NB4 (cell line): ENCODE data around the gene ZMYND8.

Source experiments
- MYC ChIP-seq: IDR thresholded peaks from 2 replicates; pipeline ENCODE4 v1.6.1; 2011; ENCODE audit warnings: low read depth, low read length
- POLR2A ChIP-seq: IDR thresholded peaks from 2 replicates; pipeline ENCODE4 v1.6.1; 2011; ENCODE audit warnings: mild to moderate bottlenecking; ENCODE audit not compliant: insufficient read length; ENCODE audit errors: extremely low read depth
- TF ChIP-seq, protein P1 (sequence below): IDR thresholded peaks from one replicate; pipeline ENCODE4 v1.5.1; 2012; ENCODE audit warnings: low read depth, low read length
- TF ChIP-seq, protein P2 (sequence below): IDR thresholded peaks from 2 replicates; pipeline ENCODE4 v1.6.1; 2011; ENCODE audit warnings: low read depth, low read length

DNA sequence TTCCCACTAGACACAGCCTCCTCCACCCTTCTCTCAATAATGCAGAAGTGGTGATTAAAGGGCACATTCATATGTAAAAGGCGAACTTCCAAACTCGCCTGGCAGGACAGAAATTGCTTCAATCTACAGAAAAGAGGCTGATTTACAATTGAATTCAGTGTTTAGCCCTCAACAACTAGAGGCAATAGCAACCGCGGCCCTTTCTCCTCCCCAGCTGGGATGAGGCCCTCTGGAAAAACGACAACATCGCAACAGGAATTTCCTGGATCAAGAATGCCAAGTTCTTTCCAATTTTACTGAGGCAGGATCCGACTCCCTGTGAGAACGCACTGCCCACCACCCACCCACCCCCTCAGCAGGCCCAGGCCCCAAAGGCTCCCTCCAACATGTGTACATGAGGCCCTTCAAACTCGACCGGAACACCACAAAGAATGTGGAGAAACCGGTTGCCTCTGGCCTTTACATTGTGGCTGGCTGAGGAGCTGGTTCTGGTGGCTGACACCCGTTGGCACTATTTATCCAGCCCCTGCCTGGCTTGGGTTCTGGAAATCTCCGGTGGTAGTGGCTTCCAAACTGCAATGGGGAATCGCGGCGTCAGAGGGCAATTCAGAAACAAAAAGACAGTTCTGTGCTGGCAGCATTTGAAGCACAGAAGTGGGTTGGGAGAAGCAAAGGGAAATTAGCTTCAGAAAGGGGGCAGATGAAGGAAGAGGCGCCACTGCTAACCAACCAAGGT is 36.8 kb downstream of the ZMYND8 start:
- TF ChIP-seq, protein P1, sequence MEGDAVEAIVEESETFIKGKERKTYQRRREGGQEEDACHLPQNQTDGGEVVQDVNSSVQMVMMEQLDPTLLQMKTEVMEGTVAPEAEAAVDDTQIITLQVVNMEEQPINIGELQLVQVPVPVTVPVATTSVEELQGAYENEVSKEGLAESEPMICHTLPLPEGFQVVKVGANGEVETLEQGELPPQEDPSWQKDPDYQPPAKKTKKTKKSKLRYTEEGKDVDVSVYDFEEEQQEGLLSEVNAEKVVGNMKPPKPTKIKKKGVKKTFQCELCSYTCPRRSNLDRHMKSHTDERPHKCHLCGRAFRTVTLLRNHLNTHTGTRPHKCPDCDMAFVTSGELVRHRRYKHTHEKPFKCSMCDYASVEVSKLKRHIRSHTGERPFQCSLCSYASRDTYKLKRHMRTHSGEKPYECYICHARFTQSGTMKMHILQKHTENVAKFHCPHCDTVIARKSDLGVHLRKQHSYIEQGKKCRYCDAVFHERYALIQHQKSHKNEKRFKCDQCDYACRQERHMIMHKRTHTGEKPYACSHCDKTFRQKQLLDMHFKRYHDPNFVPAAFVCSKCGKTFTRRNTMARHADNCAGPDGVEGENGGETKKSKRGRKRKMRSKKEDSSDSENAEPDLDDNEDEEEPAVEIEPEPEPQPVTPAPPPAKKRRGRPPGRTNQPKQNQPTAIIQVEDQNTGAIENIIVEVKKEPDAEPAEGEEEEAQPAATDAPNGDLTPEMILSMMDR: no peak
- TF ChIP-seq POLR2A (no peak), MYC (no peak)
- TF ChIP-seq, protein P2, sequence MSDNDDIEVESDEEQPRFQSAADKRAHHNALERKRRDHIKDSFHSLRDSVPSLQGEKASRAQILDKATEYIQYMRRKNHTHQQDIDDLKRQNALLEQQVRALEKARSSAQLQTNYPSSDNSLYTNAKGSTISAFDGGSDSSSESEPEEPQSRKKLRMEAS: no peak
